H1 (cell line): Measurements from ENCODE around the gene LRCH1. TPM values are rescaled to one million over a fixed set of nuclear protein-coding genes. Genes with fewer than 3 reads are reported as not detected.

Experiments used
- CTCF ChIA-PET: fragments of 300-600 bp; sonication (Branson Sonifier 250); formaldehyde crosslinking; loops from one replicate; lab custom pipeline; 2021; ENCODE audit not compliant: partially characterized antibody; lab: Charles Lee
- POLR2A ChIA-PET: fragments of 300-600 bp; sonication (Branson Sonifier 250); formaldehyde crosslinking; loops from one replicate; lab custom pipeline; 2021; ENCODE audit warnings: inconsistent platforms; ENCODE audit not compliant: partially characterized antibody; lab: Charles Lee
- DNase-seq, 2 experiments: peaks; one replicate each; pipeline versions ENCODE4 v3.0.0 to v3.0.0-alpha.2; 2010 to 2022; ENCODE audit warnings: low spot score in 2 of 2, low read depth in 1 of 2, mixed read lengths in 1 of 2
- FAIRE-seq: peaks from 2 replicates; lab custom pipeline; 2011; peaks lifted over from hg19 to GRCh38; lab: Jason Lieb, UNC
- H2AFZ ChIP-seq: 2 replicates; pipeline ENCODE4 v1.8.1; 2012; ENCODE audit warnings: low read length, inconsistent platforms
- H2AK5ac ChIP-seq: 2 replicates; pipeline ENCODE4 v1.6.1; 2013; ENCODE audit warnings: low read depth, low read length
- H2BK120ac ChIP-seq: replicated peaks from 2 replicates; pipeline ENCODE3; 2013; ENCODE audit warnings: low read depth, low read length, inconsistent platforms
- H2BK12ac ChIP-seq: 2 replicates; pipeline ENCODE4 v1.6.1; 2013; ENCODE audit warnings: low read depth, low read length
- H2BK15ac ChIP-seq: 2 replicates; pipeline ENCODE4 v1.6.1; 2013; ENCODE audit warnings: low read length
- H2BK20ac ChIP-seq: 2 replicates; pipeline ENCODE4 v1.6.1; 2013; ENCODE audit warnings: low read length
- H2BK5ac ChIP-seq: 2 replicates; pipeline ENCODE4 v1.6.1; 2013; ENCODE audit warnings: low read depth, low read length
- H3K14ac ChIP-seq: 2 replicates; pipeline ENCODE4 v1.6.1; 2013; ENCODE audit warnings: inconsistent platforms; ENCODE audit not compliant: insufficient read length
- H3K18ac ChIP-seq: 2 replicates; pipeline ENCODE4 v1.6.1; 2013; ENCODE audit warnings: low read length; ENCODE audit errors: extremely low read depth
- H3K23ac ChIP-seq: 2 replicates; pipeline ENCODE4 v1.6.1; 2013; ENCODE audit warnings: inconsistent platforms; ENCODE audit not compliant: insufficient read length
- H3K23me2 ChIP-seq: 2 replicates; pipeline ENCODE4 v1.6.1; 2013; ENCODE audit warnings: low read depth, low read length
- H3K27ac ChIP-seq: 2 replicates; pipeline ENCODE4 v1.6.1; 2011; ENCODE audit warnings: low read depth, low read length, inconsistent platforms
- H3K27me3 ChIP-seq, 4 experiments: replicated peaks in 1 of 4; 1 replicate in 1 of 4; 2 replicates in 3 of 4; pipeline versions ENCODE4 v1.6.1 to v1.8.1; 2011 to 2013; ENCODE audit warnings: low read length in 3 of 4, mild to moderate bottlenecking in 3 of 4, inconsistent platforms in 2 of 4, mixed read lengths in 2 of 4, moderate library complexity in 1 of 4; ENCODE audit not compliant: control insufficient read depth in 3 of 4, insufficient read depth in 3 of 4; ENCODE audit errors: extremely low read depth in 1 of 4
- H3K36me3 ChIP-seq, 4 experiments: 2 replicates each; pipeline versions ENCODE4 v1.6.1 to v1.8.1; 2011 to 2013; ENCODE audit warnings: mild to moderate bottlenecking in 4 of 4, low read length in 3 of 4, moderate library complexity in 2 of 4, control low read depth in 1 of 4, inconsistent platforms in 1 of 4; ENCODE audit not compliant: insufficient read depth in 4 of 4, control insufficient read depth in 2 of 4
- H3K4ac ChIP-seq: replicated peaks from 2 replicates; pipeline ENCODE3; 2013; ENCODE audit warnings: low read length, low read depth, mixed read lengths, inconsistent platforms; ENCODE audit not compliant: insufficient read length
- H3K4me1 ChIP-seq, 4 experiments: replicated peaks in 1 of 4; 1 replicate in 1 of 4; 2 replicates in 3 of 4; pipeline versions ENCODE4 v1.6.1 to v1.8.1; 2011 to 2013; ENCODE audit warnings: low read length in 3 of 4, inconsistent platforms in 2 of 4, mixed read lengths in 1 of 4; ENCODE audit not compliant: insufficient read depth in 4 of 4, control insufficient read depth in 3 of 4
- H3K4me2 ChIP-seq, 2 experiments: 2 replicates each; pipeline versions ENCODE4 v1.6.1 to v1.8.1; 2011 to 2013; ENCODE audit warnings: low read depth in 2 of 2, low read length in 2 of 2, control low read depth in 1 of 2, inconsistent platforms in 1 of 2, mild to moderate bottlenecking in 1 of 2; ENCODE audit not compliant: insufficient read depth in 1 of 2
- H3K4me3 ChIP-seq, 4 experiments: fragments of 200-600, 300-600 bp in 1 of 4; sonication (generic), shearing (Covaris generic), sonication (Bioruptor Twin) in 1 of 4; 2 replicates each; pipeline versions ENCODE4 v1.5.1 to v1.8.1; 2011 to 2016; ENCODE audit warnings: low read length in 4 of 4, low read depth in 3 of 4, control low read depth in 2 of 4, inconsistent platforms in 2 of 4, mild to moderate bottlenecking in 2 of 4, mixed read lengths in 1 of 4, moderate library complexity in 1 of 4; ENCODE audit not compliant: insufficient read depth in 2 of 4; ENCODE audit errors: extremely low read depth in 1 of 4
- H3K56ac ChIP-seq: replicated peaks from 2 replicates; pipeline ENCODE3; 2013; ENCODE audit warnings: low read depth, mild to moderate bottlenecking, mixed read lengths, low read length, inconsistent platforms; ENCODE audit not compliant: insufficient read length
- H3K79me1 ChIP-seq: 2 replicates; pipeline ENCODE4 v1.6.1; 2013; ENCODE audit warnings: low read depth, low read length, control low read depth
- H3K79me2 ChIP-seq, 2 experiments: 2 replicates each; pipeline versions ENCODE4 v1.6.1 to v1.8.1; 2012 to 2013; ENCODE audit warnings: low read length in 2 of 2, mild to moderate bottlenecking in 2 of 2, inconsistent platforms in 1 of 2; ENCODE audit not compliant: insufficient read depth in 2 of 2, control insufficient read depth in 1 of 2
- H3K9ac ChIP-seq, 4 experiments: replicated peaks in 1 of 4; 1 replicate in 1 of 4; 2 replicates in 3 of 4; pipeline versions ENCODE4 v1.6.1 to v1.8.1; 2011 to 2013; ENCODE audit warnings: low read depth in 3 of 4, low read length in 3 of 4, control low read depth in 2 of 4, mild to moderate bottlenecking in 2 of 4, moderate library complexity in 2 of 4, inconsistent platforms in 1 of 4; ENCODE audit errors: extremely low read depth in 1 of 4
- H3K9me3 ChIP-seq, 2 experiments: 2 replicates each; pipeline versions ENCODE4 v1.6.1 to v1.8.1; 2012 to 2013; ENCODE audit warnings: mild to moderate bottlenecking in 2 of 2, moderate library complexity in 2 of 2, control low read depth in 1 of 2, inconsistent platforms in 1 of 2, low read depth in 1 of 2, low read length in 1 of 2, mixed read lengths in 1 of 2; ENCODE audit not compliant: insufficient read depth in 2 of 2
- H4K20me1 ChIP-seq, 2 experiments: replicated peaks in 1 of 2; 2 replicates each; pipeline versions ENCODE3 to v1.8.1; 2011 to 2013; ENCODE audit warnings: inconsistent platforms in 2 of 2, low read length in 2 of 2, mild to moderate bottlenecking in 1 of 2; ENCODE audit not compliant: insufficient read depth in 2 of 2, control insufficient read depth in 1 of 2
- H4K5ac ChIP-seq: 2 replicates; pipeline ENCODE4 v1.6.1; 2013; ENCODE audit warnings: low read length, low read depth, mixed read lengths, inconsistent platforms; ENCODE audit not compliant: insufficient read length
- H4K8ac ChIP-seq: 2 replicates; pipeline ENCODE4 v1.8.0; 2013; ENCODE audit warnings: mild to moderate bottlenecking, moderate library complexity, low read length, inconsistent platforms; ENCODE audit not compliant: insufficient read depth; ENCODE audit errors: extremely low read depth
- H4K91ac ChIP-seq: replicated peaks from 2 replicates; pipeline ENCODE3; 2013; ENCODE audit warnings: low read length, mixed read lengths, inconsistent platforms; ENCODE audit not compliant: insufficient read length
- ASH2L ChIP-seq: fragments of 200-600, 300-600 bp; sonication (generic); IDR thresholded peaks from one replicate; pipeline ENCODE4 v1.7.1; 2017; ENCODE audit warnings: low read length
- CTCF ChIP-seq, 3 experiments: IDR thresholded peaks; 1 replicate in 2 of 3; 2 replicates in 1 of 3; pipeline versions ENCODE4 v1.5.1 to v1.6.1; 2011; ENCODE audit warnings: low read length in 3 of 3, mild to moderate bottlenecking in 3 of 3, inconsistent platforms in 2 of 3, low read depth in 1 of 3, moderate library complexity in 1 of 3; ENCODE audit not compliant: insufficient read depth in 1 of 3; ENCODE audit errors: control extremely low read depth in 1 of 3
- E2F6 ChIP-seq: IDR thresholded peaks from 2 replicates; pipeline ENCODE4 v1.6.1; 2012; ENCODE audit warnings: inconsistent platforms
- KDM4A ChIP-seq: IDR thresholded peaks from one replicate; pipeline ENCODE4 v1.7.1; 2012; ENCODE audit warnings: low read depth, mild to moderate bottlenecking, moderate library complexity, low read length, inconsistent platforms; ENCODE audit not compliant: severe bottlenecking
- POU5F1 ChIP-seq: IDR thresholded peaks from 2 replicates; pipeline ENCODE4 v1.6.1; 2011; ENCODE audit warnings: low read depth, mild to moderate bottlenecking, low read length, moderate library complexity
- RAD21 ChIP-seq, 2 experiments: IDR thresholded peaks in 1 of 2; conservative IDR thresholded peaks in 1 of 2; 2 replicates each; pipeline ENCODE4 v1.6.1; 2011; ENCODE audit warnings: low read depth in 2 of 2, low read length in 2 of 2, improper control_type of control experiment in 1 of 2, inconsistent platforms in 1 of 2, mild to moderate bottlenecking in 1 of 2, moderate library complexity in 1 of 2
- TAF1 ChIP-seq: IDR thresholded peaks from 2 replicates; pipeline ENCODE4 v1.6.1; 2011; ENCODE audit warnings: mild to moderate bottlenecking, low read depth, low read length
- WGBS, 2 experiments: shearing (Covaris generic) in 1 of 2; methylation state at CpG; one replicate each; pipeline versions ENCODE4 v1.1.6 to v1.1.7; 2013 to 2015; ENCODE audit warnings: low lambda C conversion rate in 2 of 2, mixed read lengths in 2 of 2, inconsistent platforms in 1 of 2, low coverage in 1 of 2, missing lambda C conversion rate in 1 of 2; ENCODE audit not compliant: insufficient replicate concordance in 2 of 2, insufficient coverage in 1 of 2, insufficient read length in 1 of 2; ENCODE audit errors: extremely low coverage in 1 of 2, missing lambda C conversion rate in 1 of 2; 5-methylcytosine and 5-hydroxymethylcytosine counted together
- polyA plus RNA-seq, 7 experiments: library from polyadenylated mRNA; depleted of rRNA in 3 of 7; stranded (reverse) in 5 of 7; unstranded in 2 of 7; fragments of >200 nt in 5 of 7; fragments of 200-250 nt in 2 of 7; gene quantifications; 1 replicate in 5 of 7; 2 replicates in 1 of 7; 4 replicates in 1 of 7; pipeline versions ENCODE4 v1.2.1 to v1.2.3, GENCODE V29; 2011 to 2013; ENCODE audit warnings: missing spikeins in 2 of 7, mixed read lengths in 2 of 7
- total RNA-seq: library from RNA; stranded (reverse); fragmentation: NEBNext Ultra II Directional; extraction: Animal tissue kit (Norgen Biotek cat#: 25700); gene quantifications from 2 replicates; pipeline ENCODE4 v1.2.1, GENCODE V29; 2021

Gene LRCH1
- total and polyA plus RNA-seq, 2 of the 8 experiments (the other 6 are each of a cell fraction or from before 2014, with no cell fraction given), result 3.0 to 10.1 TPM

- Histone ChIP-seq H3K4me2 (no peak overlapping the region), H2AK5ac (no peak overlapping the region), H3K4ac (no peak overlapping the region), H3K14ac (no peak overlapping the region), H3K79me1 (no peaks in the 10 kb centered on the region), H4K5ac (no peak overlapping the region), H2BK20ac (no peak overlapping the region), H3K36me3 (no peaks in the 10 kb centered on the region), H3K23ac (no peak overlapping the region), H4K8ac (no peak overlapping the region), H3K56ac (no peak overlapping the region), H2AFZ (no peak overlapping the region), H3K9ac (no peak overlapping the region), H3K79me2 (no peaks in the 10 kb centered on the region), H2BK15ac (no peak overlapping the region), H2BK120ac (no peak overlapping the region), H2BK5ac (no peak overlapping the region), H3K27me3 (no peaks in the 10 kb centered on the region), H4K91ac (no peak overlapping the region), H3K4me1 (no peaks in the 10 kb centered on the region), H3K23me2 (no peaks in the 10 kb centered on the region), H3K4me3 (no peak overlapping the region), H3K9me3 (no peaks in the 10 kb centered on the region), H3K18ac (no peak overlapping the region), H3K27ac (no peak overlapping the region), H2BK12ac (no peak overlapping the region), H4K20me1 (no peaks in the 10 kb centered on the region)
- FAIRE-seq (no peak), DNase-seq (no peak)
- WGBS, 2 experiments, result 81% methylated on average over 4 of the region's 4 CpGs; no CpG with 5 or more reads in 1 of the 2 experiments
- ChIA-PET CTCF (no interaction called here), POLR2A (no interaction called here)
- no peak for TF ChIP-seq KDM4A
- no peak for TF ChIP-seq POU5F1
- TF ChIP-seq ASH2L, result no peak
- no peak for TF ChIP-seq E2F6
- no peak for TF ChIP-seq RAD21 (IDR thresholded peaks at IDR 0.05 in 1 of 2, conservative IDR thresholded peaks at IDR 0.05 in 1 of 2; ENCODE audit: low read depth in 2 of 2, low read length in 2 of 2)
- no peak for TF ChIP-seq TAF1
- no peak for TF ChIP-seq CTCF (IDR thresholded peaks at IDR 0.05; ENCODE audit: control extremely low read depth in 1 of 3, insufficient read depth in 1 of 3, low read depth in 1 of 3, low read length in 3 of 3)
Observed at GRCh38 chr13:46509981-46510380, 43.0 kb upstream of the LRCH1 start.
